ENCODE measurements around the gene TRIM62. TPM values are rescaled to one million over a fixed set of nuclear protein-coding genes. Genes with fewer than 3 reads are reported as not detected.

The TRIM62 gene
- total RNA-seq, 1 donor from 2014 or later = 10.8 TPM

DNA sequence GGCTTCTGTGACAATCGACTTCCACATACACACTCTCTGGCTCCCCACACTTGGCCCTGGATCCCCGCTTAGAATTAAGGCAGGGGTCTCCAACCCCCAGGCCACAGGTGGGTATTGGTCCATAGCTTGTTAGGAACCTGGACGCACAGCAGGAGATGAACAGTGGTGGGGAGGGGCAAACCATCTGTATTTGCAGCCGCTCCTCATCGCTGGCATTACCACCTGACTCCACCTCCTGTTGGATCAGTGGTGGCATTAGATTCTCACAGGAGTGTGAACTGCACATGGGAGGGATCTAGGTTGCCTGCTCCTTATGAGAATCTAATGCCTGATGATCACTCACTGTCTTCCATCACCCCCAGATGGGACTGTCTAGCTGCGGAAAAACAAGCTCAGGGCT is 16.0 kb downstream of the TRIM62 start:
- H3K9me3 Mint-ChIP-seq (ENCODE audit: unreplicated experiment) = no peaks in the 10 kb centered on the region
- no peak overlapping the region for H3K27ac Mint-ChIP-seq (ENCODE audit: unreplicated experiment)
- H3K36me3 Mint-ChIP-seq (ENCODE audit: low read depth, unreplicated experiment) = peaks cover 20% of the 10 kb centered on the region
- no peak for DNase-seq (ENCODE audit: low spot score)
- H3K27me3 Mint-ChIP-seq (ENCODE audit: unreplicated experiment) = peaks cover 10% of the 10 kb centered on the region
- TF ChIP-seq, protein P1, sequence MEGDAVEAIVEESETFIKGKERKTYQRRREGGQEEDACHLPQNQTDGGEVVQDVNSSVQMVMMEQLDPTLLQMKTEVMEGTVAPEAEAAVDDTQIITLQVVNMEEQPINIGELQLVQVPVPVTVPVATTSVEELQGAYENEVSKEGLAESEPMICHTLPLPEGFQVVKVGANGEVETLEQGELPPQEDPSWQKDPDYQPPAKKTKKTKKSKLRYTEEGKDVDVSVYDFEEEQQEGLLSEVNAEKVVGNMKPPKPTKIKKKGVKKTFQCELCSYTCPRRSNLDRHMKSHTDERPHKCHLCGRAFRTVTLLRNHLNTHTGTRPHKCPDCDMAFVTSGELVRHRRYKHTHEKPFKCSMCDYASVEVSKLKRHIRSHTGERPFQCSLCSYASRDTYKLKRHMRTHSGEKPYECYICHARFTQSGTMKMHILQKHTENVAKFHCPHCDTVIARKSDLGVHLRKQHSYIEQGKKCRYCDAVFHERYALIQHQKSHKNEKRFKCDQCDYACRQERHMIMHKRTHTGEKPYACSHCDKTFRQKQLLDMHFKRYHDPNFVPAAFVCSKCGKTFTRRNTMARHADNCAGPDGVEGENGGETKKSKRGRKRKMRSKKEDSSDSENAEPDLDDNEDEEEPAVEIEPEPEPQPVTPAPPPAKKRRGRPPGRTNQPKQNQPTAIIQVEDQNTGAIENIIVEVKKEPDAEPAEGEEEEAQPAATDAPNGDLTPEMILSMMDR (IDR thresholded peaks at IDR 0.05; ENCODE audit: unreplicated experiment) = no peak
- H3K4me1 Mint-ChIP-seq (ENCODE audit: unreplicated experiment) = peaks cover 52% of the 10 kb centered on the region
- no peak overlapping the region for H3K4me3 Mint-ChIP-seq (ENCODE audit: unreplicated experiment)

GRCh38 chr1:33165209-33165608 is 16.6 kb downstream of the TRIM62 start:
- Mint-ChIP-seq H3K27ac (ENCODE audit: unreplicated experiment) (no peak overlapping the region), H3K9me3 (ENCODE audit: unreplicated experiment) (no peaks in the 10 kb centered on the region), H3K36me3 (ENCODE audit: low read depth, unreplicated experiment) (peaks cover 20% of the 10 kb centered on the region), H3K27me3 (ENCODE audit: unreplicated experiment) (peaks cover 10% of the 10 kb centered on the region), H3K4me3 (ENCODE audit: unreplicated experiment) (no peak overlapping the region), H3K4me1 (ENCODE audit: unreplicated experiment) (peaks cover 48% of the 10 kb centered on the region)
- DNase-seq (ENCODE audit: low spot score) = peak; percentile 35
- TF ChIP-seq, protein P1 (IDR thresholded peaks at IDR 0.05; ENCODE audit: unreplicated experiment) = no peak

DNA sequence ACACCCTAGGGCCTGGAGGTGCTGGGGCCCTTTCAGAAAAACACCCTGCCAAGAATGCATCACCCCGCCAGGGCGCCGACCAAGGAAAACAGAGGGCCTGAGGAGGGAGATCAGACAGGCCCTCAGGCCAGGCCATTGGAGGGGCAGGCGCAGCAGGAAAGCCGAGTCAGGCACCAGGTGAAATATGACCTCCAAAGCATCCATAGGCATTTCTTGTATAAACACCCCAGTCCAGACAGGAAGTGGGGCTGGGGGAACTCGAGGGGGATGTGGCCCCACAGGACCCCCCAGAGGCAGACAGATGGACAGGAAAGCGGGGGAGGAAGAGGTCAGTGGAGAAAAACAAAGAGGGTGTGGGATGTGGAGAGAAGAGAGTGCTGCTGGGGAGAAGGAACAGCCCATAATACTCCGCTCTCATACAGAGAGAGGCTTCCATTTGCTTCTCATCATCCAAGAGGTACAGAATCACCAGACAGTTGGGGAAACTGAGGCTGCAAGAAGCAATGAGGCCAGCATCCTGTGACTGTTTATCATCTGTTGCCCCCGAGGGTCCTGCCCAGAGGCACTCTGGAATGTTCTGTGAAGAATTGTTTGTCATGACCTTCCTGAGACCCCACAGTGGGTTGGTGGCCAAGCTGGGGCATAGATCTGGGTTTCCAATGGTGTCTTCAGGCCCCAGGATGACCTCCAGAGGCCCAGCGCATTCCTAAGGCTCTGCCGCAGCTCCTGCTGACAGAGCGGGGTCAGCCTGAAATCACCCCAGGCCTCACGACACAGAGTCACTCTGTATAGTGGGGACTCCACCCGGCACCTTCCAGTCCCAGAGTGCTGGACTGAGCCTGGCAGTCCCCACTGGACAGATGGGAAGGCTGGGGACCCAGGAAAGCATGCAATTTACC is 18.0 kb downstream of the TRIM62 start:
- H3K27ac Mint-ChIP-seq (ENCODE audit: unreplicated experiment) = peak overlapping the region; percentile 85
- H3K36me3 Mint-ChIP-seq (ENCODE audit: low read depth, unreplicated experiment) = peaks cover 24% of the 10 kb centered on the region
- H3K27me3 Mint-ChIP-seq (ENCODE audit: unreplicated experiment) = peaks cover 14% of the 10 kb centered on the region
- TF ChIP-seq, protein P1 (IDR thresholded peaks at IDR 0.05; ENCODE audit: unreplicated experiment) = no peak
- DNase-seq (ENCODE audit: low spot score) = no peak
- H3K4me1 Mint-ChIP-seq (ENCODE audit: unreplicated experiment) = peaks cover 36% of the 10 kb centered on the region
- H3K9me3 Mint-ChIP-seq (ENCODE audit: unreplicated experiment) = no peaks in the 10 kb centered on the region
- H3K4me3 Mint-ChIP-seq (ENCODE audit: unreplicated experiment) = peak overlapping the region; percentile 66

- H3K4me1 Mint-ChIP-seq (ENCODE audit: unreplicated experiment) = peaks cover 34% of the 10 kb centered on the region
- no peak overlapping the region for H3K27ac Mint-ChIP-seq (ENCODE audit: unreplicated experiment)
- no peak overlapping the region for H3K4me3 Mint-ChIP-seq (ENCODE audit: unreplicated experiment)
These were observed 19.7 kb downstream of the TRIM62 start for GRCh38 chr1:33162141-33162540.

More at GRCh38 chr1:33162141-33162540, 19.7 kb downstream of the TRIM62 start:
- no peak for DNase-seq (ENCODE audit: low spot score)
- Mint-ChIP-seq H3K36me3 (ENCODE audit: low read depth, unreplicated experiment) (peaks cover 23% of the 10 kb centered on the region), H3K27me3 (ENCODE audit: unreplicated experiment) (peaks cover 14% of the 10 kb centered on the region), H3K9me3 (ENCODE audit: unreplicated experiment) (no peaks in the 10 kb centered on the region)
- TF ChIP-seq, protein P1 (IDR thresholded peaks at IDR 0.05; ENCODE audit: unreplicated experiment) = no peak

Data from endothelial cell (in vitro differentiated cells).